C4-2B (cell line): ENCODE results near the gene SLC8B1.

Source experiments
- H3K27ac ChIP-seq: fragments of 450-650 bp; 2 replicates; pipeline ENCODE4 v1.5.1; 2017
- ZFX ChIP-seq: fragments of 450-650 bp; IDR thresholded peaks from 2 replicates; pipeline ENCODE4 v1.6.1; 2017
- TF ChIP-seq, protein P1 (sequence below): fragments of 450-650 bp; conservative IDR thresholded peaks from 2 replicates; pipeline ENCODE4 v1.5.1; 2017; ENCODE audit warnings: mild to moderate bottlenecking

The SLC8B1 gene

DNA sequence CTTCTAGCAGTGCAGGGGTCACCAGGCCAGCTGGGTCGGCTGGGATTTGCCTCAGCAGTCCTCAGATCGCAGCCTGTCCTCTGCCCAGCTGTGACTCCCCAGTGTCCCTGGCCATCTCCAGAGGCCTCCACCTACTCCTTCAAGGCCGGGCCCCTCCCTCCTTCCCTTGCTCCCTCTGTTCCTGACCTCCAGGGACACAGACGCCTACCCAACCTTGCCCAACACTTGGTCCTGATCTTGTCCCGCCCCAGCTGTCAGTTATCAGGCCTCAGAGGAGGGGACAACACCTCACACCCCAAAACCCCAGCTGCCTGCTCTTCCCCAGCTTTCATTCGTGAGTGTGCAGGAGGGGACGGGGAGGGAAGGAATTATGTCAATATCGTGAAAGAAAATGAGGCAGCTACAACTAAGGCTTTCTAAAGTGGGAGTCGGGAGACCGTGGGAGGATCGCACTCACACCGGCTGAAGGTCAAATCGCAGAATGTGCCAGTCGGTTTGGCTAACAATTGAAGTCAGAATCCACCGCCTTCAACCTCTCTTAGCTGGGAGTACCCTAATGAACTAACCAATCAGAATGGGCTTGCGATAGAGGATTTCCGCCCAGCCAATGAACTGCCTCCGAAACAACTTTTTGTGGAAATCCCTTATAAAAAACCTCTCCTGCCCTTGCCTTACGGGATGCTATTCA lies 14.1 kb upstream of the SLC8B1 start:
- no peak overlapping the region for H3K27ac ChIP-seq
- TF ChIP-seq, protein P1, sequence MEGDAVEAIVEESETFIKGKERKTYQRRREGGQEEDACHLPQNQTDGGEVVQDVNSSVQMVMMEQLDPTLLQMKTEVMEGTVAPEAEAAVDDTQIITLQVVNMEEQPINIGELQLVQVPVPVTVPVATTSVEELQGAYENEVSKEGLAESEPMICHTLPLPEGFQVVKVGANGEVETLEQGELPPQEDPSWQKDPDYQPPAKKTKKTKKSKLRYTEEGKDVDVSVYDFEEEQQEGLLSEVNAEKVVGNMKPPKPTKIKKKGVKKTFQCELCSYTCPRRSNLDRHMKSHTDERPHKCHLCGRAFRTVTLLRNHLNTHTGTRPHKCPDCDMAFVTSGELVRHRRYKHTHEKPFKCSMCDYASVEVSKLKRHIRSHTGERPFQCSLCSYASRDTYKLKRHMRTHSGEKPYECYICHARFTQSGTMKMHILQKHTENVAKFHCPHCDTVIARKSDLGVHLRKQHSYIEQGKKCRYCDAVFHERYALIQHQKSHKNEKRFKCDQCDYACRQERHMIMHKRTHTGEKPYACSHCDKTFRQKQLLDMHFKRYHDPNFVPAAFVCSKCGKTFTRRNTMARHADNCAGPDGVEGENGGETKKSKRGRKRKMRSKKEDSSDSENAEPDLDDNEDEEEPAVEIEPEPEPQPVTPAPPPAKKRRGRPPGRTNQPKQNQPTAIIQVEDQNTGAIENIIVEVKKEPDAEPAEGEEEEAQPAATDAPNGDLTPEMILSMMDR: no peak
- no peak for TF ChIP-seq ZFX

DNA sequence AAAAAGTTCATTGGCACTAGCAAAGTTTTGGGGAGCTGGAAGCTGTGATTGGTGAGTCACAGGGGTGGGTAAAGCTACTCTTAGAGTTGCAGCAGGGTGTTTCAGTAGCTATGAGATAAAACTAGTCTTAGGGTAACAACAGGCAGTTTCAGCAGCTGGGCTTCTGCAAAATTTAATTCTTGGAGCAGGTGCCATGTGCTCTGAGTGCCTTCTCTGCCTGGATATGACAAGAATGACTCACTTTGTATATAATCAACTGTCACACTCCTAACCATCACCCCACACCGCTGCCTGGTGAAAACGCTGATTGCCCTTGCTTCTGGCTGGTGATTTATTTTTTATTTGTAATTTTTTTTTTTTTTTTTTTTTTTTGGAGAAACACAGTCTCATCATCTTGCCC lies 13.0 kb upstream of the SLC8B1 start:
- TF ChIP-seq, protein P1: no peak
- TF ChIP-seq ZFX: no peak
- no peak overlapping the region for H3K27ac ChIP-seq

DNA sequence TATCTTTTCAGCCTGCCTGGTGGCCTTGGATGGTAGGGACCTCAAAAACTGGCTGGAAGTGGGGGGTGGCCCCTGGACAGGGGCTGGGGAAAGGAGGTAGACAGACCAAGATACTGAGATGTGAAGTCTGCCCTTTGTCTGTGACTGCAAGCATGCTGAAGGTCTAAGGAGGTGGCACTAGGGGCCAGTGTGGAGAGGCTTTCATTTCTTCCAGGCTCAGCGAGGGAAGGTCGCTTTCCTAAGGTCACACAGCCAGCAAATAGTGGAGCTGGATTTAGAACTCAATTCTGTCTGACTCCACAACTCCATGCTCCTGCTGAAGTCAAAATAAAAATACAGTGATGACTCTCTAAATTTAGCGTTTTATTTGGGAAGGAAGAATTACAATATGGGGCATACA lies 12.2 kb upstream of the SLC8B1 start:
- no peak for TF ChIP-seq ZFX
- TF ChIP-seq, protein P1: no peak
- H3K27ac ChIP-seq: no peak overlapping the region

DNA sequence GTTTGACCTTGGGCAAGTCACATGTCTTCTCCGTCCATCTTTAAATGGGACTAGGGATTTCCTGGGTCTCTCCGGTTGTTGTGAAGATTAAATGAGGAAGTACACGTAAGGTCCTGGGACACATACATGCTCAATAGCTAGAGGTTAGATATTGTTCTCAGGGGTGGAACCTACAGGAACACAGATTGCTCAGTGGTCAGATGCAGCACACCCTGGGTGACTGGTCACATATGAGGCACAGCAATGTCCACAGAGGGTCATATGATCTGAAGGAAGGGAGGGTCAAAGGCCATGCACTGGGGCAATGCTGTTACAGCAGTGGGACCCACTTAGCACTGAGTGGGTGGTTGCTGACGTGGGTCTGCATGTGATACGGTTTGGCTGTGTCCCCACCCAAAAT lies 11.4 kb upstream of the SLC8B1 start:
- TF ChIP-seq ZFX: no peak

DNA sequence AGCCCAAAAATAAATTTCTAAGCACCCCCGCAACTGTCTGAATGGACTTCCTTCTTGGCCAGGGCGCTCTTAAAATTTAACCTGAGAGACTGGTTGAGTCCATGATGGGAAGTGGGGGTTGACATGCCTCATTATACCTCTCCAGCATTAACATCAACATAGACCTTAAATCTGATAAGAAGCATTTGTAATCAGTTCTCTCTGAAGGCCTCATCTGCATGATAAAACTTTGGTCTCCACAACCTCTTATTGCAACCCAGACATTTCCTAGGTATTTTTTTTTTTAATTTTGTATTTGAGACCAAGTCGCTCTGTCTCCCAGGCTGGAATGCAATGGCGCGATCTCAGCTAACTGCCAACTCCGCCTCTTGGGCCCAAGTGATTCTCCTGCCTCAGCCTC lies 10.4 kb upstream of the SLC8B1 start:
- TF ChIP-seq, protein P1: no peak
- TF ChIP-seq ZFX: no peak
- no peak overlapping the region for H3K27ac ChIP-seq

More for the DNA sequence above, 11.4 kb upstream of the SLC8B1 start:
- H3K27ac ChIP-seq: no peak overlapping the region

DNA sequence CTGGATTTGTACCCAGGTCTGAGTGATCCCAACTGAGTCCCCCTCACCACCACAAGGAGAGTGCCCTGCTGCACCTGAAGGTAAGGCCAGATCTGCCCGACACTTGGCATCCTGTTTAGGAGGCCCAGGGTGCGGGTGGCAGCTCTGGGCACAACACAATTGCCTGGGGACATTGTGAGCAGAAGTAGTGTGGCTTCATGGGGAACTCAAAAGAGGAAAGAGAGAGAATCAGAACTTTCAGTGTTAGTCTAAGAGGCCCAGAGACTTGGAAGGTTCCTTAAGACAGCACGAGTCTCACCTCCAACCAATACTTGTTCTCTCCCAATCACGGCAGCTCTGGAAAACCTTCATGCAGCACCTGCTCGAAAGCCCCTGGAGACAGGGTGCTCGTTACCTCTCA lies 6.6 kb upstream of the SLC8B1 start:
- H3K27ac ChIP-seq: no peak overlapping the region
- TF ChIP-seq, protein P1: no peak
- TF ChIP-seq ZFX: no peak

DNA sequence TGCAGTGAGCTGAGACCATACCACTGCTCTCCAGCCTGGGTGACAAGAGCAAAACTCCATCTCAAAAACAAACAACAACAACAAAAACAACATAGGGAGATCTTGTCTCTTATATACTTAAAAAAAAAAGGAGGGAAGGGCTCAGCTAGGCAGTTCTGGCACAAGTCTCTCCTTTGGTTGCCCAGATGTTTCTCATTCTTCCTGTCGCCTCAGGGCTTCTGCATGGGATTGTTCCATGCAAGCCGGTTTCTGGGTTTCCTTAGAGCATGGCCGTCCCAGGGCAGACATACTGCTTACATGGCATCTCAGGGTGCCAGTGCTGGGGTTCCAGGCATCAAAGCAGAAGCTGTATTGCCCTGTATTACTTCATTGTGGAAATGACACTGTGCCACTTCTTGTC lies 5.2 kb upstream of the SLC8B1 start:
- no peak for TF ChIP-seq ZFX
- TF ChIP-seq, protein P1: no peak
- H3K27ac ChIP-seq: no peak overlapping the region

DNA sequence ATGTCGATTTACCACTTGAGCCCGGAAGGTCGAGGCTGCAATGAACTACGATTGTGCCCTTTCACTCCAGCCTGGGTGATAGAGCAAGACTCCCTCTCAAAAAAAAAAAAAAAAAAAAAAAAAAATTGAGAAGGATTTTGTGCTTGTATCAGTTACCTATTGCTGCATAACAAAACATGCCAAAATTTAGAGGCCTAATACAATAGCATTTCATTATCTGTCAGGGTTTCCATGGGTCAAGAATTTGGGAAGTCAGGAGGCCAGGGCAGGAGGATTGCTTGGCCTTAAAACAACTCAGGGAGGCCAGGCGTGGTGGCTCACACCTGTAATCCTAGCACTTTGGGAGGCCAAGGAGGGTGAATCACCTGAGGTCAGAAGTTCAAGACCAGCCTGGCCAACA lies 4.6 kb upstream of the SLC8B1 start:
- no peak for TF ChIP-seq ZFX
- TF ChIP-seq, protein P1: no peak
- no peak overlapping the region for H3K27ac ChIP-seq
